Measurements from ENCODE around the gene ZWILCH.
A peak's percentile ranks its signal among the peaks of the same experiment; 100 is the strongest.
"Not testable (repeated sequence)": the region's sequence is repeated elsewhere in the genome, so short reads cannot be mapped to it uniquely, and the experiment has no call there.

Gene ZWILCH

DNA sequence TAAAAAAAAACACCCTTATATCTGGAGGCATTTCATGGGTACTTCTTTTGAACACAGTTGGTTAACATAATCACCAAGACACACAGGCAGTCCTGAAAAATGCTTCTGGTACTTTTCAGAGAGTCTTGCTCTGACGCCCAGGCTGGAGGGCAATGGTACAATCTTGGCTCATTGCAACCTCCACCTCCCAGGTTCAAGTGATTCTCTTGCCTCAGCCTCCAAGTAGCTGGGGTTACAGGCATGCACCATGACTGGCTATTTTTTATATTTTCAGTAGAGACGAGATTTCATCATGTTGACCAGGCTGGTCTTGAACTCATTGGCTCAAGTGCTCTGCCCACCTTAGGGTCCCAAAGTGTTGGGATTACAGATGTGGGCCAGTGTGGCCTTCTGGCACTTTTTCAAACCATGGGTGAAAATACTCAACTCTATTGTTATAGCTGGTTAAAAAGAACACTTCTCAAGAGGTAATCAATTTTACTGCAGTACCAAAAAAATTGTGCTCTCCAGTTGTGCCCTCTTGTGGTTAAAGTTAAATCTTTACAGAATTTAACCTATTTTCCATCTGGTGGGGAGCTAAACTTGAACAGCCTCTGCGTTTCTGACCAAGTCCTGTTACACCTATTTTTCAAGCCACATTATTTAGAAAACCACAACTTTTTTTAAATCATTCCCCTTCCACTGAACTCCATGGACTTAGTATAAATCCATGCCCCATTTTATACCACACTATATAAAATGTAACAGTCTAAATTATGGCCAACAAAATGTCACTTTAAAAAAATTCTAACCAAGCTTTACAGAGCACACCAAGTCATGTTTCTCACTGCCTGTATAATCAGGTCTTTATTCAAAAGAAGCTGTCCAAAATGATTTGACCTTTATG, 6.4 kb upstream of the ZWILCH start:
- TF ChIP-seq, protein P1, sequence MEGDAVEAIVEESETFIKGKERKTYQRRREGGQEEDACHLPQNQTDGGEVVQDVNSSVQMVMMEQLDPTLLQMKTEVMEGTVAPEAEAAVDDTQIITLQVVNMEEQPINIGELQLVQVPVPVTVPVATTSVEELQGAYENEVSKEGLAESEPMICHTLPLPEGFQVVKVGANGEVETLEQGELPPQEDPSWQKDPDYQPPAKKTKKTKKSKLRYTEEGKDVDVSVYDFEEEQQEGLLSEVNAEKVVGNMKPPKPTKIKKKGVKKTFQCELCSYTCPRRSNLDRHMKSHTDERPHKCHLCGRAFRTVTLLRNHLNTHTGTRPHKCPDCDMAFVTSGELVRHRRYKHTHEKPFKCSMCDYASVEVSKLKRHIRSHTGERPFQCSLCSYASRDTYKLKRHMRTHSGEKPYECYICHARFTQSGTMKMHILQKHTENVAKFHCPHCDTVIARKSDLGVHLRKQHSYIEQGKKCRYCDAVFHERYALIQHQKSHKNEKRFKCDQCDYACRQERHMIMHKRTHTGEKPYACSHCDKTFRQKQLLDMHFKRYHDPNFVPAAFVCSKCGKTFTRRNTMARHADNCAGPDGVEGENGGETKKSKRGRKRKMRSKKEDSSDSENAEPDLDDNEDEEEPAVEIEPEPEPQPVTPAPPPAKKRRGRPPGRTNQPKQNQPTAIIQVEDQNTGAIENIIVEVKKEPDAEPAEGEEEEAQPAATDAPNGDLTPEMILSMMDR (IDR thresholded peaks at IDR 0.05; ENCODE audit: low read depth, low read length) = peak; percentile 46
- H3K4me1 ChIP-seq = no peaks in the 10 kb centered on the region
- no peak for DNase-seq
- no peaks in the 10 kb centered on the region for H3K27me3 ChIP-seq
- H3K36me3 ChIP-seq = peaks cover 77% of the 10 kb centered on the region
- no peaks in the 10 kb centered on the region for H3K9me3 ChIP-seq
- no peak overlapping the region for H3K4me3 ChIP-seq (ENCODE audit: low read depth, low read length)

DNA sequence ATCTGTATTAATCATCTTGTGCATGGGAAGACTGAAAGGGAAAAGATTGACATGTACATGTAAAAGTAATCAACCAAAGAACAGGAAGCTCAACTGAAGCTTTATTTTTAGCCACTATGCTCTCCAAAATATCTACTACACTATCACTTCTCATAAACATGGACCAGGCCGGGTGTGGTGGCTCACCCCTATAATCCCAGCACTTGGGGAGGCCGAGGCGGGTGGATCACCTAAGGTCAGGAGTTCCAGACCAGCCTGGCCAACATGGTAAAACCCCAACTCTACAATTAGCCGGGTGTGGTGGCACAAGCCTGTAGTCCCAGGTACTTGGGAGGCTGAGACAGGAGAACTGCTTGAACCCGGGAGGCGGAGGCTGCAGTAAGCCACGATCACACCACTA, 4.8 kb upstream of the ZWILCH start:
- DNase-seq; H3K4me1 ChIP-seq; H3K9me3 ChIP-seq; H3K27me3 ChIP-seq; H3K4me3 ChIP-seq (ENCODE audit: low read depth, low read length): not testable (repeated sequence)
- H3K36me3 ChIP-seq = peaks cover 65% of the 10 kb centered on the region

DNA sequence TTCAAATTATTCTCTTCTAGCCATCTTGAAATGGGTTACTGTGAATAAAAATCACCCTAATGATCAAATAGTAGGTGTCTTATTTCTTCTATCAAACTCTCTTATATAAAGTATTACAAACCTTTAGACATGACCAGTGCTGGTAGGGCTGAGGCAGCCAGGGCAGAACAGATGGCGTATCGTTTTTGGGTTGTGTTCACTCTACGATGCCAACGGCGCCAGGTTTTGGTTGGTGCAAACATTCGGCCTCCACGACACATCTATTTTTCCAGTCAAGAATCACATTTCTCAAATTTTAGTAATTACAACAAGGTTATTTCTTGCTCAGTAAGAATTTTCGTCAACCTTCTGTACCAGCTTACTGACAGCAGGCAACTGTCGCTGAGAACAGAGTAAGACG, 2.6 kb upstream of the ZWILCH start:
- H3K9me3 ChIP-seq = no peaks in the 10 kb centered on the region
- H3K4me1 ChIP-seq = no peaks in the 10 kb centered on the region
- H3K27me3 ChIP-seq = no peaks in the 10 kb centered on the region
- TF ChIP-seq, protein P1 (IDR thresholded peaks at IDR 0.05; ENCODE audit: low read depth, low read length) = no peak
- no peak for DNase-seq
- H3K4me3 ChIP-seq (ENCODE audit: low read depth, low read length) = peak overlapping the region; percentile 86
- peaks cover 61% of the 10 kb centered on the region for H3K36me3 ChIP-seq

DNA sequence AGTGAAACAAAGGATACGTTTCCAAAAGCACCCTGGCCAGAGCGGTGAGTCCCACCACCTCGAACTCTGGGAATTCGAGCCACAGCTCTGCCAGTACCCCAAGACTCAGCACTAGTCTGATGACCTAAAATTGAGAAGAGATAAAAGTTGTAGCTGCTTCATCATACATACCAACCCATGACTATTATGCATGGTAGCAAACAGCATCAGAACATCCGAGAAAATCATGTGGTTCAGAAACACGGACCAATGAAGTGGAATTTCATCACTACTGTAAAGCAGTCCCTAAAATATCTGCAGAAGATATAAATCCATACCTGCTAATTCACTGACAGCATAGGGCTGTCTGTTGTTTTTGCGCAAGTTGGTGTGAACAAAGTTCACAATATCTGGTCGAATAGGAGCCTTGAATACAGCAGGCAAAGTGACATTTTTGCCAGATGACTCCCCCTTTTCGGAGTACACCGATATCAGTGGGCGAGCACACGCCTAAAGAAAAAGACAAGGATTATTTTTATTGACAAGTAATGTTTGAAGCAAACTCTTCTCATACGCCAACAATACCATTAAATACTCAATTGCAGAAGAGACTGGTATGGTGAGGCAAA, 2.0 kb upstream of the ZWILCH start:
- DNase-seq, H3K4me1 ChIP-seq, H3K9me3 ChIP-seq, H3K27me3 ChIP-seq: not testable (repeated sequence)
- H3K36me3 ChIP-seq = peaks cover 60% of the 10 kb centered on the region
- peak overlapping the region; percentile 86 for H3K4me3 ChIP-seq (ENCODE audit: low read depth, low read length)

DNA sequence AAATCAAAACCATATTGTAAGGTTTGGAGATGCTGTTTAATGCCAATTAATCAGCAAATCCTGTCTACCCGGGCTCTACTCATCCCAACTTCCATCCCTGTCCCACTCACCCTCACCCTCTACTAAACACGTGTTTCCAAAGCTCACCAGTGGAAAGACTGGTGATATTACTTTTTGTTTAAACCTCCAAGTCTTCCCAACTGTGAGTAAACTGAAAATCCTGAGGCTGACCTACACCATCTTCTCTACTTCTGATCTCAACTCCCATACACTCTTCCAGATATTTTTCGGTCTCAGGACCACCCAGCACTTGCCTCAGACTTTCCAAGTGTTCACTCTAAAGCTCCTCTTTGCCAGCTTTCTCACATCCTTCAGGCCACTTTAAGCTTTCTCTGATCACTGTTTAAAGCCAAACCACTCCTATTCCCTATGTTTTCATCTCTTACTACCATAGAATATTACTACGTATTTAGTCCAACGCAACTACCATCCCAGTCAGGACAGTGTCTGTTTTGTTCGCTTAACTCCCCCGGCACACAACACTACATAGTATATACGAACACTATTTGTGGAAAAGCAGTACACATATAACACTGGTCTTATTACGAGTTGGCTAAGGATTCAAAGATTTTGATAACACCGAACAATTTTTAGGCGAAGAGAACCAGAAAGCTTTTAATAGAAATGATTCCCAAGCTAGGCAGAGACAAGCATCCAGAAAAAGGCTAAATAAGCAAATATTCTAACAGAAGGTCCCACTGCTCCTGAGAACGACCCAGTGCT, 1.2 kb upstream of the ZWILCH start:
- Histone ChIP-seq H3K4me1 (no peaks in the 10 kb centered on the region), H3K27me3 (no peaks in the 10 kb centered on the region), H3K4me3 (ENCODE audit: low read depth, low read length) (peak overlapping the region; percentile 86), H3K9me3 (no peaks in the 10 kb centered on the region), H3K36me3 (peaks cover 55% of the 10 kb centered on the region)
- DNase-seq = no peak
- TF ChIP-seq, protein P1 (IDR thresholded peaks at IDR 0.05; ENCODE audit: low read depth, low read length) = no peak

DNA sequence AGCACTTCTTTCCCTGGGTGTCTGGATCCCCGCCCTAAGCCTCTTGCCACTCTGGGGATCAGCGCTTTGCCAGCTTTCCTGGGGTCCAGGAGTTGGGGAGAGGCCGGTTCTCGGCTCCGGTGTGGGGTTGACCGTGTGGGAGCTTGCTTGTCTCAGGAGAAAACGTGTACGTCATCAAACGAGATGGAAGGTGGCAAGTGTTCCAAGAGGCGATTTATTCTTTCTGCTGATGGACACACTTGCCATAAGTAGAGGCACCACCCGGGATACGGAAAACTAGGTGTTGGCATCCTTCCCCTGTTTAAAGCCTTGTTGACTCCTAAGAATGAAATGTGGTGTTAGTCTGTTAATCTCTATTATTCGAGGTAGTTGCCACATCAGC, 295 bp downstream of the ZWILCH start:
- Histone ChIP-seq H3K4me1 (no peaks in the 10 kb centered on the region), H3K36me3 (peaks cover 47% of the 10 kb centered on the region), H3K4me3 (ENCODE audit: low read depth, low read length) (peak overlapping the region; percentile 86), H3K27me3 (no peaks in the 10 kb centered on the region), H3K9me3 (no peaks in the 10 kb centered on the region)
- TF ChIP-seq, protein P1 (IDR thresholded peaks at IDR 0.05; ENCODE audit: low read depth, low read length) = no peak
- no peak for DNase-seq
